GM12878 (cell line): ENCODE data around the gene WWTR1.

Experiments
- SRF ChIP-seq, 2 experiments: IDR thresholded peaks; 2 replicates each; pipeline ENCODE4 v1.6.1; 2011; ENCODE audit warnings: low read depth in 2 of 2, low read length in 2 of 2, mild to moderate bottlenecking in 1 of 2, moderate library complexity in 1 of 2
- ZNF217 ChIP-seq: fragments of 450-650 bp; IDR thresholded peaks from 2 replicates; pipeline ENCODE4 v1.6.1; 2017; ENCODE audit warnings: antibody characterized with exemption, mild to moderate bottlenecking

DNA sequence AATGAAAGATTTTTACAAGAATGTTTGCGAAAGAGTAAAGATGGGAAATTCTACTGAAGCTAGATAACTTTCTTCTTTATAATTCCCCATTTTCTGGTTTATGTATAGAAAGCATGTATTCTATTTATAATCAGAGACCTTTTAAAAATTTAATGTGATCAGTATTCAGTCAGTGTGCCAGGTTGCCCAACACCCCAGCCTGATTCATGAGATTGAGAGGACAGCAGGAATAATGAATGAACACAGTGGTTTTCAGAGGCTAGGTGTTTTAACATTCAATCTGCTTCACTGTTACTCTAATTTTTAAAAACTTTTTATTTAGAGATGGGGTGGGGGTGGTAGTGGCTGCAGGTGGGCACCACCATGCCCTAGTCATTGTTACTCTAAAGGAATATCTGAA lies 4.7 kb downstream of the WWTR1 start:
- TF ChIP-seq SRF (IDR thresholded peaks at IDR 0.05; ENCODE audit: low read depth in 2 of 2, low read length in 2 of 2) (no peak), ZNF217 (no peak)
